GM19455 (cell line): Measurements from ENCODE around the gene CCDC82.

Source experiments
- ATAC-seq: cut with Tn5 transposase; IDR thresholded peaks from one replicate; pipeline ENCODE4 v1.9.1; 2021; ENCODE audit not compliant: unreplicated experiment

The CCDC82 gene

DNA sequence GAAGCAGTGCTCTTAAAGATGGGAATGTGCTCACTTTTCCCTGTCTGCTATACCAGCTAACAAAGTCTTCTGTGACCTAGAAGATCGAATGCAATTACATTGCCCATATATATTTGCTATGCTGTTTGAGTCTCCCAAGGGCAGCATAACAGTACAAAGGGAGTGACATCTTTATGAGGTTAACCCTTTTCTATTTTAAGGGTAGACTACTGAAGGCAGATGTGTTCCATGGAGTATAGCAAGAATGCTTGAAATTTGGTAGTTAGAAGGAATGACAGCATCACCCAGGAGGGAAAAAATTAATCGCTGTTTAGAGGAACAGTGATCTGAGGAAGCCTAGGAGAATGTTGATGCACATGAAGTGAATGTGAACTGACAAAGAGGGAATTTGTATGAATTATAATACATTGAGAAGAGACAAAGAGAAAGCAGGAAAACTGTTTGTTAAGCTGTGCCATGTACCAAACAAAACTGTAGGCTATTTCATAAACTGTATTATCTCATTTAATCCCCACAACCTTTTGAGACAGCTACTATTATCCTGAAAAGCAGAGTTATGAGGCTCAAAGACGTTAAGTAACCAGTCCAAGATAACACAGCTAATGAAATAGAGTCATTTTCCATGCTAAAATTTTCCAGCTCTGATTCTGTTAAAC, 59.7 kb downstream of the CCDC82 start:
- ATAC-seq = no peak

DNA sequence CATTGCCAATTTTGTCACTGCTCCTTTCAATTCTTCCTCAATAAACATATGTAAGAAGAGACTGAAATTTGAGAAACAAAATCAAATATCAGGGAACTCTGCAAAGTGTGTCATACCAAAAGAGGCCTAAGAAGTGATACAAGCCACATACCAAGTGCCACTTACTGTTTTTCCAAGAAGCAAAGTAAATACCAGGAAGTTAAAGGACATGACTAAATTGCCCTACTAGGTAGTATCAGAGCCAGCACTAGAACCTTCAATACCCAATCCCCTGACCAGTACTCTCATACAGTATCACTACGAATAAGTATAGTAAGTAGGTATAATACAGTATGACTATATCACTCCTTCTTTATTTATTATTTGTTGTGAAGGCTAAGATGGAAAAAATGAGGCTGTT, 60.3 kb downstream of the CCDC82 start:
- ATAC-seq = no peak

DNA sequence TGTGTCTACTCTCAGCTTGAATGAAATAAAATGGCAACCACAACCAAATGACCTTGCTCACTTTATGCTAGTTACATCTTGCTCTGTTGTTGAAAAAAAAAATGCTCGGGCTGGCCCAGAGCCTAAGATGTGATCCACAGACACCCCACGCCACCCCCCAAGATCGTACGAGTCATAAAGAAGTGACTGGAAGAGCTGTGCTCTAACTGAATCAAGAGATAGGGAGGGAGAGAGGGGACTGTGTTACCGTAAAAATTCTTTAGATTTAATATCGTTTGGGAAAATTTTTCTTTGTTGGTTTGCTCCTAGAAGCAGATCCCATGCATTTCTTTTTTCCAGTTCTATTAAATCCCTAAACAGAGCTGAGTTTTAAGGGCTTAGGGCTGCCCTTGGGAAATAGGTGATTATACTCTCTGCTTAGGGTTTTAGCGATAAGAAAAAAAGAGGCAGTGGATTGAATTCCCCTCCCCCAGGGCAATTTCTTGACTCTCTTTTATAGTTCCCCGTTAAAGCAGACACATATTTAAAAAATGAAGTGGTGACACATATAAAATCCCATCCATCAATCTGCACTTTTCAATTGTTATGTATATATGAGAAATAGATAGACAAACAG, 61.2 kb downstream of the CCDC82 start:
- no peak for ATAC-seq

DNA sequence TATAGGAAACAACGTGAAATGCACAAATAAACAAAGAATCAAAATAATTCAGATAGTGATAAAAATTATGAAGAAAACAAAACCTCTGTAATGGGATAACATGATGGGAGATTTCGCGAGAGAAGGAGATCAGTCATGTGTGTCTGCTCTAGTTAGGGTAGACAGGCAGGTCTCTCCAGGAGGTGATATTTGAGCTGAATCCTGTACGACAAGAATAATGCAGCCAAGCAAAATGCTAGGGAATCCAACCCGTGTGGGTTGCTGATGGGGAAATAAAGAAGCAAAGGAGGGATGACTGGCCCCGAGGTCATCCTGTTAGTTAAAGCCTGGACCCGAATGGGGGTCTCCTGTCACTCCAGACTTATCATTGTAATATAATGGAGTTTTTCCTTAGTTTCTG, 62.8 kb downstream of the CCDC82 start:
- ATAC-seq = no peak

DNA sequence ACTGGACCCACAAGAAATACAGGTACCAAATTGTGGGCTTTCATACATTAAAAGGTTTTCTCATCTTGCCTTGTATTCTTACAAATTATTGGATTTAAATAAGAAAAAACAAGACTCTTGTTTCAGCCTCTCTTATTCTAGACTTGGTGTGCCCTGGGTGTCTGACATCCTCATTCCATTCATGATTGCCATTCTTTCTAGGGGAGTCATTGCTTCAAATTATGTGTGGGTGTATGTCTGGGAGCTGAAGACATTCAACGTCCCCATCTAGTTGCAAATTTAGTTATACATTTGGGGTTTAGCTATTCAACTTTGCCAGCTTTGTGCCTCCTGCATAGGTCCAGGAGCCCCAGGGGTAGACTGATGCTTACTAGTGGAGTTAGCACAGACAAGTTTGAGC, 64.8 kb downstream of the CCDC82 start:
- ATAC-seq = no peak

DNA sequence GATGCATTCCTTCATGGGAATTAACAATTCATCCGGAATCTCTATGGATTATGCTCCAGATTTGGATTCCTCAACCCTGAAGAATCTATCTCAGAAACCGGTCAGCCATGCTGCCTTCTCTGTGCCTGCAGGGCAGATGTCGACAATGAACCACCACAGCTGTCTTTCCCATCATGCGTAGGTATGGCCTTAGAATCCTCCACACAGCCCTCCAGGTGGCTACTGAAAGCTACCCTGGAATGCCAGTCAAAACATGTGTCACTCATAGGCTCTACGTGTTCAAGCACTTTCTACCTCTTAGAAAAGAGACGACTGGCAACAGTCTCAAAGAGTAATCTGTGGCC, 66.1 kb downstream of the CCDC82 start:
- ATAC-seq = no peak

DNA sequence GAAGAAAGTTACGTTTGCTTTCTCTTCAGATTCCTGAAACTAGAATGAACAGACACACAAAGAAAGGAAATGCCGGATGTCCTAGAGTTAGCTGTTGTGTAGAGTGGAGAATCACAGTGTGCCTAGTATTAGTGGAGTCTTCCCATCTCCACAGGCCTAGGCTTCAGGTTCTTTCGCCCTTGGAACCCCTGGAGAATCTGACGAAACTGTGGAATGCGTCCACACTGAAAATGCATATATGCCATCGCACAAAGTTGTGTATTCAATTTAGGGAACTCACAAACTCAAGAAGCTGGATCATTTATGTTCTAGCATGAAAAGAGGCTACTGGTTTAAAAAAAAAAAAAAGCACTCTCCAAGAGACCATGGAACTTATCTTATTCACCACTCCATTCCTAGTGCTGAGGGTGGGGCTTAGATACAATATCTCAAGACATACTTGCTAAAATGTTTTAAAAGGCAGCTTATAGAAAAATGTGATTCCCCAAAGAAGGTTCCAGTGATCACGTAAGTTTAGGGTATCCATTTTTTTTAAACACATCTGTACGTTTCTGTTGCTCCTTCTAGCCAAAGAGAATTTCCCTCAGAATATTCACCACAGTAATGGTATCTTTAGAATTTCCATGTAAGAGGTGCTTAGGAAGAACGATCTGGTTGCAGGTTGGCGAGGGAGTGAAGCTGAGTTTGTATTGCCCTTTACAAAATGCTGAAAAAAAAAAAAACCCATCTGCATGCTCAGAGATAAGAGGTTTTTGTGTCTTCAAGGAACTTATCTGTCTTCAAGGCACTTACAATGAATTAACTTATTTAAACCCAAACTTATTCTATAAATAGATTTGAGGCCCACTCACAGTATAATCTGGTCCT, 66.7 kb downstream of the CCDC82 start:
- no peak for ATAC-seq

DNA sequence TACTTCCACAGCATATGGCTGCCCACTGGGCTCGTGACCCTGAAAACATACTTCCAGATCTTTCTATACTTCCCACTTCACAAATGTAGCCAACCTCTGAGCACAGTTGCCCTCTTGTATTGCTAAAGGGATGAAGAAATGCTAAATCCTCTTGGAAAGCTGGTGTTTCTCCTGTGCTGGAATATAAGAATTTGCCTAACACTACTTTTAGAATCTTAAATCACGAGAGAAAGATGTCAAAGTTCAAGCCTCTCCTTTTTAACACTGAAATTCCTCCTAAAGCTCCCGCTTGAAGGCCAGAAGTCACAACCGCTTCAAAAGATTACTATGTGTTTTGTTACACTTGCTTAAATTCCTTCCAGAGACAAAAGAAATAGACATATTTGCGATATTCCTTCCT, 68.6 kb downstream of the CCDC82 start:
- ATAC-seq = no peak

DNA sequence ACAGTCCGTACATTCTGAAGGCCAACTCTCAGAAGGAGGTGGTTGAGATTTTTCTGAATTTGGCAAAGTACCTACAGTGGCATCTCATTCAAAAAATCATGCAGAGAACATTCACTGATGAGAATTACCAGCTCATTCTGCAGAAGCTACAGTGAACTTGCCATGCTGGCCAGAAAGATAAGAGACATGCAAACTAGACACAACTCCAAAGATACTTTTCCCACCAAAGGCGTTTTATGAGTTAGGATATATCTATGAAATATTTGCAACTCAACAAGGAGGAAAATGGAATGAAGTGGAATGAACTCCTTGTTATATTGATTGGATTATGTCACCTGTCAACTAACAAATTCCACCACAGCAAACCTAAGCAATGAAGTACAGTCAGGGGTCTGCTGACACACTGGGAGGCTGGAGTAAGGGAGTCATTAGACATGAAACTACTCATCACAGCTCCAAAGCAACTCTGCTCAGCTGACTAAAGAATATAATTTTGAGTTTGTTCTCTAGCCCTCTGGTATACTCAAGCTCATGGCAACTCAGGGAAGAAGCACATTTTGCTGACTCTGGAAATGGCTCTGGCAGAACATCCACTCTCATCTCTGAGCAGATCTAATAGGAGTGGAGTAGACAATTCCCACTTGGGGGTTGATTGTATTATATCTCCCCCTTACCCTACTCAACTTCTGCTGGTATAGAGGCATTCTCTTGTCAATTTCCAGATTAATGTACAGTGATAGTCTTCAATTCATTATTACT, 69.6 kb downstream of the CCDC82 start:
- ATAC-seq = no peak

DNA sequence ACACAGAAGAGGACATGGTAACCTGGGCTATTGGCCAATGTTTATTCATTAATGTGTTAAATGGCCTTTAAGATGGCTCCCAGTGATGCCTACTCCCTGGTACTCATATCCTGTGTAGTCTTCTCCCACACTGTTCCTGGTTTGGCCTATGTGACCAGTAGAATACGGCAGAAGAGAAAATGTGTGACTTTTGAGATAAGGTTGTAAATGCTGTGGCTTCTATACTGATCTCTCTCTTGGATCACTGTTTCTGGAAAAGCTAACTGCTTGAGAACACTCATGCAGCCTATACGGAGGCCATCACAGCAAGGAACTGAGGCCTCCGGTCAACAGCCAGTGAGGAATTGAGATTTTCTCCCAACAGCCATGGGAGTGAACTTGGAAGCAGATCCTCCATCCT, 70.9 kb downstream of the CCDC82 start:
- no peak for ATAC-seq

DNA sequence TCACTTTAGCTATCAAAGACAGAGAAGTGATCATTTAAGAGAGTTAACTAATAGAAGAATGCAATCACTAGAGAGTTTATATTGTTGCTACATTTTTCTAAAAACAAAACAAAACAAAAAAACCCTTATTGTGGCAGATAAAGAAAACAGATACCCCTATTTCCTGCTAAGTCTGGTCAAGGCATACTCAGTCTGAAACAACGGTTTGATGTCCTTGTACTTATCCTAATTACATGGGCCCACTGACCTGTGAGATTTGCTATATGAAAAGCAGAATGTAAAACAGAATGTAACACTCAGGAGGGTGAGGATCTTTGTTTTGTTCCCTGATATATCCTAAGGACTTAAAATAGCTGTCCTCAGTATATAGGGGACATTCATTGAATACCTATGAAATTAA, 71.3 kb downstream of the CCDC82 start:
- ATAC-seq = no peak

DNA sequence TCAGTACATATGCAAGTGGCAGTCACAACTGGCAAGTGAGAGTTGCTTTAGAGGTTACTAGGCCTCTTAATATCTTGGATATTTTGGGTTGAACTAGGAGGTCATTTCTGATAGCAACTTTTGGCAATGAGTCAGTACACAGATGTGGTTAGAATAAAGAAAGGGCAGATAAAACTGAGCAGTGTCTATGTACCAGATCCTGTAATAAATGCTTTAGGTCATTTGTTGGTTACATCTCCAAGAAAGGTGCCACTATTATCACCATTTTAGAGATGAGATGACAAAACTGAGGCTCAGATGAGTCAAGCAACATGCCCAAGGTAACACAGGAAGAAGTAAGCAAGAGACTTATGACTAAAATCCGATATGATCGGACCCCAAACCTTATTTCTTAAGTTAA, 71.7 kb downstream of the CCDC82 start:
- no peak for ATAC-seq

DNA sequence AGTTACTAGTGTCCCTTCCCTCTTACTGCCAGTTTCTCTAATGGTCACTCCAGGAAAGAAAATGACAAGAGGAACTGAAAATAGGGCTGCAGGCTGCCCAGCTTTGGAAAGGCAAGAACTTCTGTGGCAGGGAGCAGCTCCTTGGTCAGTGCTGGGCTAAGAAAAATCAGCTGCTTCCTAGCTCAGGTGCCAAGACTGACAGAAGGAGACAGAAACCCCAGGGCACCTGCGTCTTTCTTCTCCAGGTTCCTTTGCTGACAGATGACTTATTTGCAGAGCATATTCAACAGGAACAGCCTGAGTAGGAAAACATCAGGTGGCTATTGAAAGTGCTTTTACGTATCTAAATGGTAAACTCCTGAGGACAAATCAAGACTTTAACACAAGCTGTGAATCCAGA, 72.1 kb downstream of the CCDC82 start:
- no peak for ATAC-seq

DNA sequence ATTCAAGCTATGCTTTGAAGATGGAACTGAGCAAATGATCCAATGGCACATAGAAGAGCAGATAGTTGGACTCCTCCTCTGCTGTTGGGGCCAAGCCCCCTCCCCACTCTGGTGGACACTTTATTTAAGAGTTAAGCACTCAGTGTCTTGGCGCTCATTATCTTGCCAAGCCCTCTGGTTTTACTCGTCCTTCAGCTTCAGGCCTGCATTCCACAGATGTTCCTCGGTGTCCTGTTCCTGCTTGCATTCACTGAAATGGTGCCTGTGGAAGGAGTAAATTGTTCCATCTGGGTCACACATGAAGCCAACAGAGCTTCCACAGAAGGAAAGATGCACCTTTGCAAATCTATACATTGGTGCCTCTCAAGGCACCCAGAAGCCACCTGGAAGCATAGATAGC, 72.8 kb downstream of the CCDC82 start:
- ATAC-seq = no peak

DNA sequence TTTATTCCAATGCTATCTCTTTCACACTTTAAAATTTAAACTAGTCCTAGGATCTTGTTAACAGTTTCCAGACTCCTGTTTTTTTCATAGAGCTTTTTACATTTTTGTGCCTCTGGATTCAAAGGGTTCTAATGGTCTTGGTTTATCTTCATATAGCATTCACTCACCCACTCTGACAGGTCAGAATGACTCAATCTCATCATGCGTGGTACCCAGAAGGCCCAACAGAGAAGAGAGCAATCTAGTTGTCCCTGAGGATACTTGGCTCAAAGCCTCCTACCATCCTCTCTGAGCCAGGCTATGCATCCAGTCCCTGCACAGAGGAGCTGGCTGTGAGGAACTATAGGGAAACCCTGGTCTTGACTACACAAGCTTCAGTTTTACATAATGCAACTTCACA, 74.2 kb downstream of the CCDC82 start:
- no peak for ATAC-seq

DNA sequence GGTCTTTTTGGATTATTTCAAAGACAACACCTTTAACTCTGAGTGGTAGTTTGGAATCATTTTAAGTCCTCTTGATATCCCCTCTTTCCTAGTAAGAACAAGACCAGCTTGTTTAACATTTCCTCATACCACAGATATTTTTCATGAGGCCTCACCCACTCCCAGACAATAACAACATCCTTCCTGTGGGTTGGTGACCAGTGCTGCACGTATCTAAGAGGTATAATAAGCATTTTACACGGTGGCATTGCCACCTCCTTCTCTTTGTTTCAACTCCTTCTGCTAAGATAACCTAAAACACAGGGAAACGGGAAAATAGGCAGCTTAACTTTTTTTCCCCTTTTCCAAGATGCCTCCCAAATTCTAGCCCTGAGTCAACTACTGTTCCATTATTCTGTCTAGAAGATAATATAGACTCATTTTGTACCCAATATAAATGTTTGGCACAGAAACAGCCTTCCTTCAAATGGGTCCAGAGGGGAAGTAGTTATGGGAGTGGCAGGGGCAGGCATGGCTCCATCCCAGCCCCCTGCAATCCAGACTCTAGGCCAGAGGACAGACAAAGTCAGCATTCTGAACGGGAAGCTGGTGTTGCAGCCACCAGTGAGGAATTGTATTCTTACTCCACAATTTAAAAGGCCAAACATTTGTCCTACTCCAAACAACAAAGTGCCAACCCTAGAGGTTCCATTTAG, 75.2 kb downstream of the CCDC82 start:
- no peak for ATAC-seq

DNA sequence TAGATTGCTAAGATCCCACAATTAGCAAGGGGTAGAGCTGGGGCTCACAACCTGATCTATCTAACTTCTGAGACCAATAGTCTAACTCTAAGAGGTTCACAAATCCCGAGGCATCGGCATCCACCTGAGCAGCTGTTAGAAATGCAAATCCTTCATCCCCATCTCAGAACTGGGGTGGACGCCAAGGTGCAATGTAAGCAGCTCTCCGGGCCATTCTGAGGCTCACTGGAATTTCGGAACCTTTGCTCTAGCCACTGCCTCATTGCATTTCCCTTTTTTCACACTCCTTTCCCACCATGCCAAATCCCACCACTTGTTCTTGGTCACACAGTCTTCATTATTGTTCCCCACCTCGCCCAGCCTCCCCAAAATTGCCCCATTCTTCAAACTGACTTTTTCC, 76.5 kb downstream of the CCDC82 start:
- ATAC-seq = no peak

DNA sequence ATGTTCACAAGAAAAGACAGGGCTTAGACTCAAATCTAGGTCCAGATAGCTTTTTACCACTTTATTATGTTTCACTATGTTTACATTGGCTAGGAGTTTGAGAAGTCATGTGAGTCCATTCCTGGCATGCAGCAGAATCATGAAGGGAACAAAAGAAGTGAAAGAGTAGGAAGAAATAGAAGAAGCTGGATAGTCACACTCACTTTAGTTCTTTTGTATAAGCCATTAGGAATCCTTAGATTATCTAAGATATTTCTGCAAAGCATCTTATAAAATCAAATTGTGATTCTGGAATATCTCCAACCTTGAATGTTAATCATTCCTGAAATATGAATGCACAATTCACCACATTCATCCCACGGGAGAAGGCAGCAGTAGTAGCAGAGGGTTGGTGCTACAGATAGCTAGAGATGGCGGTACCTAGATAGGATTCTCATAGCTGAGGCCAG, 78.6 kb downstream of the CCDC82 start:
- no peak for ATAC-seq

DNA sequence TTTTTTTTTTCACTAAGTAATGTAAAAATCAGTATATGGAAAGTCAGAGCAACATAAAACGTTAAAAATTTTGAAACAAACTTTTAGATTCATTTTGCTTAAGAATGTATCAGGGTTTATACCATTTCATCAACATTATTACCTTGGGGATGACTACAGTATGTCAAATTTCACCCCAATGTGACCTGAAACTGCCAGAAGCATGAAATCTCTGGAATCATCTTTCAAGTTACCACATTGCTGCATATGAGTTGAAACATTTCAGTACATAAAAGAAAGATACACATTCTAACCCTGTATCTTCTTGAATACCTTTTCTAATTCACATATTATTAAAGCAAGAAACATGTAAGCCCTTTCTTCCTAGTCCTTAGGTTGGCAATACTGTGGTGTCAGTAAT, 79.5 kb downstream of the CCDC82 start:
- no peak for ATAC-seq

DNA sequence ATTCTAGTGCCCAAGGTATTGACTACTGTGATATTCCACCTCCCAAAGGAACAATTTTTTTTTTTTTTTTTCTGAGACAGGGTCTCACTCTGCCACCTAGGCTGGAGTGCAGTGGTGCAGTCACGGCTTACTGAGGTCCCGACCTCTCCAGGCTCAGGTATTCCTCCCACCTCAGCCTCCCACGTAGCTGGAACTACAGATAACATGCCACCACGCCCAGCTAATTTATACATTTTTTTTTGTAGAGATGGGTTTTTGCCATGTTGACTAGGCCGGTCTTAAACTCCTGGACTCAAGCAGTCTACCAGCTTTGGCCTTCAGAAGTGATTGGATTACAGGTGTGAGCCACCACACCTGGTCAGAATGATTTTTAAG, 80.1 kb downstream of the CCDC82 start:
- ATAC-seq = no peak

DNA sequence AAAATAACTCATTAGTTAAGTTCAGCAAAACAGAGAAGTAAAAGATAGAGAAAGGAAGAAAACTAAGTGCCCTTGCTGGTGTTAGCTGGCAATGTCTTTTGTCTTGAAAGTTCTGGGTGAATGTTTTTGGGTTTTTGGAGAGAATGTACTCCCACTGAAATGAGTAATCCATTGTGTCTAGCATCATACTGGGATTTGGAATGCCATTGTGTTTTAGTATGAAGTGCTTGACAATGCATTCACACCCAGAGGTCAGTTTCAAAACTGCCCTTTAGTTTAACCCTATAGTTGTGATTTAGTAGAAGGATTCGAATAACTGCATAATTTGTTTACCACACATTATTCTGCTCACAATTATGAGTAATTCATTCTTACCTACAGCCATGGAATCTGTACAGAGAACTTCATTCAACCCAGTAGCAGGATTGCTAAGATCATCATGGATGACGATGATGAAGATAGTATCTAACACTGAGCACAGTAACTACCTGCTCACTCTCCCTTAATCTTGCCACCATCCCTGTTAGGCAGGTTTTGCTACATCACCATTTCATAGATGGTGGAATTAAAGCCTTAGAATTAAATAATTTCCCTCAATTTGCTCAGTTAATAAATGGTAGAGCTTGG, 80.6 kb downstream of the CCDC82 start:
- no peak for ATAC-seq
